Mesenchymal stem cell (in vitro differentiated cells and primary cell): ENCODE data around the gene NTHL1.

Source experiments
- DNase-seq: peaks from one replicate; pipeline ENCODE4 v3.0.0-alpha.2; 2013
- H2AFZ ChIP-seq: one replicate; pipeline ENCODE4 v1.6.1; 2013; ENCODE audit warnings: low read depth, mild to moderate bottlenecking, control low read depth, inconsistent platforms, low read length, moderate library complexity
- H2AK5ac ChIP-seq: 2 replicates; pipeline ENCODE4 v1.6.1; 2013; ENCODE audit warnings: low read length, moderate library complexity, mild to moderate bottlenecking, inconsistent platforms; ENCODE audit not compliant: severe bottlenecking
- H2BK120ac ChIP-seq: one replicate; pipeline ENCODE4 v1.6.1; 2013; ENCODE audit warnings: low read depth, mild to moderate bottlenecking, inconsistent platforms, low read length, moderate library complexity
- H2BK12ac ChIP-seq, 2 experiments: one replicate each; pipeline ENCODE4 v1.6.1; 2013; ENCODE audit warnings: inconsistent platforms in 2 of 2, low read length in 2 of 2, mild to moderate bottlenecking in 2 of 2, moderate library complexity in 2 of 2, control low read depth in 1 of 2
- H2BK15ac ChIP-seq: one replicate; pipeline ENCODE4 v1.6.1; 2013; ENCODE audit warnings: mild to moderate bottlenecking, low read depth, inconsistent platforms; ENCODE audit not compliant: poor library complexity, severe bottlenecking
- H2BK5ac ChIP-seq: 2 replicates; pipeline ENCODE4 v1.6.1; 2013; ENCODE audit warnings: low read depth, mild to moderate bottlenecking, low read length, control low read depth, inconsistent platforms; ENCODE audit not compliant: poor library complexity, severe bottlenecking
- H3K14ac ChIP-seq, 2 experiments: one replicate each; pipeline ENCODE4 v1.6.1; 2013; ENCODE audit warnings: inconsistent platforms in 2 of 2, low read length in 2 of 2, control low read depth in 1 of 2, mild to moderate bottlenecking in 1 of 2, moderate library complexity in 1 of 2
- H3K18ac ChIP-seq, 2 experiments: one replicate each; pipeline ENCODE4 v1.6.1; 2013; ENCODE audit warnings: inconsistent platforms in 2 of 2, low read length in 2 of 2, control low read depth in 1 of 2, low read depth in 1 of 2, mild to moderate bottlenecking in 1 of 2
- H3K23ac ChIP-seq, 2 experiments: one replicate each; pipeline ENCODE4 v1.6.1; 2013; ENCODE audit warnings: inconsistent platforms in 2 of 2, low read length in 2 of 2, mild to moderate bottlenecking in 2 of 2, moderate library complexity in 2 of 2, control low read depth in 1 of 2
- H3K27ac ChIP-seq: 2 replicates; pipeline ENCODE4 v1.5.1; 2013; ENCODE audit warnings: mild to moderate bottlenecking, moderate library complexity, low read length, control low read depth, inconsistent platforms; ENCODE audit not compliant: poor library complexity, severe bottlenecking
- H3K27me3 ChIP-seq, 2 experiments: 2 replicates each; pipeline versions ENCODE4 v1.6.1 to v1.7.0; 2013; ENCODE audit warnings: low read length in 2 of 2, mild to moderate bottlenecking in 2 of 2, moderate library complexity in 2 of 2, control low read depth in 1 of 2, inconsistent platforms in 1 of 2; ENCODE audit not compliant: control insufficient read depth in 1 of 2, insufficient read depth in 1 of 2
- H3K36me3 ChIP-seq, 2 experiments: 2 replicates each; pipeline versions ENCODE4 v1.6.1 to v1.7.0; 2013; ENCODE audit warnings: low read length in 2 of 2, control low read depth in 1 of 2, inconsistent platforms in 1 of 2, low read depth in 1 of 2, mild to moderate bottlenecking in 1 of 2; ENCODE audit not compliant: insufficient read depth in 2 of 2, control insufficient read depth in 1 of 2
- H3K4ac ChIP-seq, 2 experiments: one replicate each; pipeline ENCODE4 v1.6.1; 2013; ENCODE audit warnings: inconsistent platforms in 2 of 2, low read length in 2 of 2, mild to moderate bottlenecking in 2 of 2, moderate library complexity in 2 of 2, control low read depth in 1 of 2, low read depth in 1 of 2
- H3K4me1 ChIP-seq: 2 replicates; pipeline ENCODE4 v1.6.1; 2013; ENCODE audit warnings: low read depth, low read length, control low read depth; ENCODE audit not compliant: control insufficient read depth, insufficient read depth
- H3K4me2 ChIP-seq: 2 replicates; pipeline ENCODE4 v1.6.1; 2013; ENCODE audit warnings: low read length, mild to moderate bottlenecking, inconsistent platforms; ENCODE audit not compliant: poor library complexity, severe bottlenecking
- H3K4me3 ChIP-seq, 2 experiments: 2 replicates each; pipeline versions ENCODE4 v1.5.1 to v1.7.0; 2013; ENCODE audit warnings: low read length in 2 of 2, mild to moderate bottlenecking in 2 of 2, control low read depth in 1 of 2, low read depth in 1 of 2; ENCODE audit not compliant: insufficient read depth in 1 of 2
- H3K79me1 ChIP-seq: replicated peaks from 2 replicates; pipeline ENCODE4 v1.6.1; 2013; ENCODE audit warnings: mild to moderate bottlenecking, control low read depth, low read length, inconsistent platforms; ENCODE audit not compliant: poor library complexity, severe bottlenecking
- H3K9ac ChIP-seq: 2 replicates; pipeline ENCODE4 v1.7.0; 2013; ENCODE audit warnings: mild to moderate bottlenecking, low read length, moderate library complexity
- H3K9me3 ChIP-seq: 2 replicates; pipeline ENCODE4 v1.7.0; 2013; ENCODE audit warnings: mild to moderate bottlenecking, low read length; ENCODE audit not compliant: control insufficient read depth
- H4K8ac ChIP-seq: one replicate; pipeline ENCODE4 v1.6.1; 2013; ENCODE audit warnings: inconsistent platforms, mild to moderate bottlenecking, low read length, moderate library complexity
- H4K91ac ChIP-seq: one replicate; pipeline ENCODE4 v1.6.1; 2013; ENCODE audit warnings: mild to moderate bottlenecking, low read length, inconsistent platforms
- WGBS: methylation state at CpG from one replicate; pipeline ENCODE4 v1.1.7; 2013; ENCODE audit warnings: mixed read lengths; 5-methylcytosine and 5-hydroxymethylcytosine counted together

NTHL1 gene

DNA sequence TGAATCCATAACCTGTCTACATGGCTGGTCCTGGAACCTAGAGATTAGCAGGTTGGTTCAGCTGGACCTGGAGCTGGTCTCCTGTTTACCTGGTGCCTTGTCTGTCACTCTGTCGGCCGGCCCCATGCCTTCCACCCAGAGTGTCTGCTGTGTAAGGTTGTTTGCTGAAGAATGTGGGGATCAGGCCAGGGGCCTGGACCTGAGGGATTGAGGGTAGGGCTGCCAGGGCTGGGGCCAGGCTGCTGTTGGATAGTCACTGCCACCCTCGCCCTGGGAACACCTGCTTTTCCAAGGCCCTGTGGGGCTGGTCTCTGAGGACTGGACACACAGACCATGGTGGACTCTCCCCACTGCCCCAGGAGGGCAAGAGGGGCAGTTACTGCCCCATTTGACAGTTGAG is 19.5 kb downstream of the NTHL1 start:
- no peak overlapping the region for H3K14ac ChIP-seq
- no peak overlapping the region for H4K91ac ChIP-seq
- peak overlapping the region in 1 of 2 experiments; percentile 76 for H3K4me3 ChIP-seq
- 90% methylated on average over 3 of the region's 3 CpGs for WGBS
- H3K4me1 ChIP-seq, result peaks cover 69% of the 10 kb centered on the region
- no peak for DNase-seq
- H3K27me3 ChIP-seq, result peaks cover 0 to 15% of the 10 kb centered on the region in 2 experiments
- peak overlapping the region; percentile 64 for H3K4me2 ChIP-seq
- H2BK15ac ChIP-seq, result peak overlapping the region; percentile 2
- H3K4ac ChIP-seq, result no peak overlapping the region
- no peak overlapping the region for H2AFZ ChIP-seq
- H3K9me3 ChIP-seq, result no peaks in the 10 kb centered on the region
- no peak overlapping the region for H3K9ac ChIP-seq
- H2AK5ac ChIP-seq, result peak overlapping the region; percentile 18
- peaks cover 7% of the 10 kb centered on the region for H3K79me1 ChIP-seq
- peaks cover 0 to 37% of the 10 kb centered on the region in 2 experiments for H3K36me3 ChIP-seq
- H3K27ac ChIP-seq, result peak overlapping the region; percentile 18
- peak overlapping the region; percentile 12 to 15 for H2BK12ac ChIP-seq
- H3K18ac ChIP-seq, result no peak overlapping the region
- no peak overlapping the region for H2BK5ac ChIP-seq
- no peak overlapping the region for H2BK120ac ChIP-seq
- no peak overlapping the region for H3K23ac ChIP-seq
- no peak overlapping the region for H4K8ac ChIP-seq

DNA sequence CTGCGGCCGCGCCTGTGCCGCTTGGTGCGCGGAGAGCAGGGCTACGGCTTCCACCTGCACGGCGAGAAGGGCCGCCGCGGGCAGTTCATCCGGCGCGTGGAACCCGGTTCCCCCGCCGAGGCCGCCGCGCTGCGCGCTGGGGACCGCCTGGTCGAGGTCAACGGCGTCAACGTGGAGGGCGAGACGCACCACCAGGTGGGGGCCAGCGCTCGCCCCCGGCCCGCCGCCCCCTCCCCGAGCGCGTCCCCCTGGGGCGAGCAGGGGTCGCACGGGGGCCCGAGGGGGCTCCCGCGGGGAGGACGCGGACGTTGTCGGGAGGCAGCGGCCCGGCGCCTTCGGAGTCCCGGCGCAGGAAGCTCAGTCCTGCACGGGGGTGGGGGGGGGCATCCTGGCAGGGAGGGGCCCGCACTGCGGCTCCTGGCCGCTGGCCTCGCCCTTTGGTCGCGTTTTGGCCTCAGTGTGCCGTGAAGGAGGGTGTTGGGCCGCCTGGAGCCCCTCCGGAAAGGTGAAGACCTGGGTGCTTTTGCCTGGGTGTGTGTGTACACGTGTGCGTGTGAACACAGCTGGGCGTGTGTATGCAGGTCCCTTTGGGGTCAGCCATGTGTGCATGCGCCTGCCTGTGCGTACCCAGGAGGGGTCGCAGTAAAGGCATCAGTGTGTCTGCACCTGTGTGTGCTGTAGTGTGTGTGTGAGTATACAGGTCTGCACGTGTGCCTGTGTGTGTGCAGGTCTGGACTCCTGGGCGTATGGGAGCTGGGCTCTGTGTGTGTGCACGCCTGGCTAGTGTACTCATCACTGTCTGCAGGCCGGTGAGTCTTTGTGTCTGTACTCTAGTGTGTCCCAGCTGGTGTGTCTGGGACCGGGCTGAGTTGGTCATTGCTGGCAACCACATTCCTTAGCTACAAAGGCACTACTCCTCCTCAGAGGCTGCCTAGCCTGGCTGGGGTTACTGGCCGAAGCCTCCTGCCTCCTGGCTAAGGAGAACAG is 20.3 kb downstream of the NTHL1 start:
- H2AFZ ChIP-seq, result no peak overlapping the region
- peak overlapping the region; percentile 18 for H2AK5ac ChIP-seq
- no peak overlapping the region for H3K23ac ChIP-seq
- H3K9ac ChIP-seq, result no peak overlapping the region
- H3K27ac ChIP-seq, result peak overlapping the region; percentile 18
- peaks cover 0 to 32% of the 10 kb centered on the region in 2 experiments for H3K36me3 ChIP-seq
- peak; percentile 69 for DNase-seq
- H3K18ac ChIP-seq, result peak overlapping the region; percentile 68 to 96
- H4K8ac ChIP-seq, result peak overlapping the region; percentile 67
- peak overlapping the region in 1 of 2 experiments; percentile 80 for H3K14ac ChIP-seq
- peaks cover 67% of the 10 kb centered on the region for H3K4me1 ChIP-seq
- H3K4ac ChIP-seq, result peak overlapping the region in 1 of 2 experiments; percentile 74
- H3K27me3 ChIP-seq, result peaks cover 0 to 15% of the 10 kb centered on the region in 2 experiments
- H2BK120ac ChIP-seq, result no peak overlapping the region
- 6% methylated on average over 75 of the region's 76 CpGs for WGBS
- H3K9me3 ChIP-seq, result no peaks in the 10 kb centered on the region
- H4K91ac ChIP-seq, result peak overlapping the region; percentile 16
- peak overlapping the region in 1 of 2 experiments; percentile 12 for H2BK12ac ChIP-seq
- H2BK5ac ChIP-seq, result no peak overlapping the region
- H2BK15ac ChIP-seq, result peak overlapping the region; percentile 89
- peak overlapping the region; percentile 64 for H3K4me2 ChIP-seq
- H3K4me3 ChIP-seq, result peak overlapping the region; percentile 65 to 76
- peaks cover 7% of the 10 kb centered on the region for H3K79me1 ChIP-seq

DNA sequence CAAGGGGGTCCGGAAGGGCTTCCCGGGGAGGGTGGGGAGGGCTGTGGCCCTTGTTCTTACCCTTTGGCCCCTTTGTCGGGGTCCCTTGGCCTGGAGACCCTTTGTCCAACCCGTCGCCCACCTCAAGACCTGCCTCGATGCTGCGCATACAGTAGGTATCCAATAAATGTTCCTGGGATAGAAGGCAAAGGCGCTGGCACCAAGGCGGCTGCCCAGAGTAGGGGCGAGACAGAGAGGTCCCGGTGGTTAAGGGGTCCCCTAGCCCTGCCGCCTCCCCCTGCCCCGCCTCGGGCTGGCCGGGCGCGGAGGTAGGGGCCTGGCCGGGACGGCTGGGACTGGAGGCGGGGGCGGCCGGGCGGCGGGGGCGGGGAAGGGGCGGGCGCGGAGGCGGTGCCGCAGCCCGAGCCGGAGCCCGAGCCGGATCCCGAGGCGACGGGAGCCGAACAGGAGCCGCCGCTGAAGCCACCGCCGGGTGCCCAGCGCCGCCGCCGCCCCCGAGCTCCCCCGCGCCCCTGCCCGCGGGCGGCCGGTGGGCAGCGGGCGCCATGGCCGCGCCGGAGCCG is 21.1 kb downstream of the NTHL1 start, which contains the start of gene NHERF2:
TSS of gene NHERF2 (plus strand) at position 442 of the 563 bp plus-strand sequence. CDS start at position 546, 104 bp downstream.
- Histone ChIP-seq H2BK120ac (peak within 1 kb of the TSS; percentile 61), H3K9ac (peak within 1 kb of the TSS; percentile 38), H3K18ac (peak within 1 kb of the TSS; percentile 68 to 96), H3K9me3 (no peaks in the 10 kb centered on the region), H3K14ac (peak within 1 kb of the TSS in 1 of 2 experiments; percentile 80), H3K27me3 (peaks cover 0 to 18% of the 10 kb centered on the region in 2 experiments), H3K27ac (peak within 1 kb of the TSS; percentile 18), H3K4me1 (peaks cover 64% of the 10 kb centered on the region), H4K91ac (peak within 1 kb of the TSS; percentile 82), H3K4ac (peak within 1 kb of the TSS; percentile 66 to 74), H2BK12ac (peak within 1 kb of the TSS; percentile 38 to 84), H2AK5ac (peak within 1 kb of the TSS; percentile 58), H3K4me3 (peak within 1 kb of the TSS; percentile 65 to 76), H4K8ac (peak within 1 kb of the TSS; percentile 67), H3K36me3 (peaks cover 0 to 27% of the 10 kb centered on the region in 2 experiments), H2BK15ac (peak within 1 kb of the TSS; percentile 89), H2BK5ac (no peak within 1 kb of the TSS), H3K79me1 (peaks cover 7% of the 10 kb centered on the region), H3K4me2 (peak within 1 kb of the TSS; percentile 64), H3K23ac (peak within 1 kb of the TSS in 1 of 2 experiments; percentile 47), H2AFZ (no peak within 1 kb of the TSS)
- DNase-seq, result peak; percentile 40
- 24% methylated on average over 30 of the region's 59 CpGs for WGBS
